ENCODE results near the gene AFMID. TPM values are rescaled to one million over a fixed set of nuclear protein-coding genes. Genes with fewer than 3 reads are reported as not detected.

Gene AFMID
- total RNA-seq, 1 experiment from 2014 or later: 22.2 TPM

GRCh38 chr17:78253946-78254672 lies 66.9 kb downstream of the AFMID start:
- intact Hi-C loops (cut with micrococcal nuclease): no loop called here
- Mint-ChIP-seq H3K4me1 (ENCODE audit: insufficient read depth, unreplicated experiment) (peaks cover 12% of the 10 kb centered on the region), H3K9me3 (ENCODE audit: unreplicated experiment) (peaks cover 7% of the 10 kb centered on the region), H3K4me3 (ENCODE audit: unreplicated experiment) (peak overlapping the region; percentile 77), H3K27ac (ENCODE audit: low read depth, unreplicated experiment) (no peak overlapping the region), H3K36me3 (ENCODE audit: insufficient read depth, unreplicated experiment) (no peaks in the 10 kb centered on the region), H3K27me3 (ENCODE audit: insufficient read depth, unreplicated experiment) (no peaks in the 10 kb centered on the region)
- BruUV-seq (replicated peaks): no TSS peak
- TF ChIP-seq CTCF (IDR thresholded peaks at IDR 0.05; ENCODE audit: unreplicated experiment): no peak
- CTCF ChIA-PET: interaction anchor here (1.3 kb wide), 1 partner anchor 168 kb away, joined by 3 read pairs; no protein-coding TSS in a partner anchor
- POLR2A ChIA-PET: interaction anchor here (0.6 to 1.4 kb wide), 4 partner anchors 19 to 1030 kb away, joined by 3 to 4 read pairs (median 3); no protein-coding TSS in a partner anchor
- DNase-seq (ENCODE audit: unreplicated experiment): peak; percentile 73

- H3K9me3 Mint-ChIP-seq (ENCODE audit: unreplicated experiment): peaks cover 7% of the 10 kb centered on the region
- DNase-seq (ENCODE audit: unreplicated experiment): no peak
- H3K36me3 Mint-ChIP-seq (ENCODE audit: insufficient read depth, unreplicated experiment): no peaks in the 10 kb centered on the region
- ChIA-PET CTCF (interaction anchor here (0.6 to 1.3 kb wide), 4 partner anchors 77 to 481 kb away, joined by 3 to 5 read pairs (median 4); no protein-coding TSS in a partner anchor), POLR2A (interaction anchor here (0.6 to 1.4 kb wide), 3 partner anchors 14 to 65 kb away, joined by 3 to 4 read pairs (median 3); no protein-coding TSS in a partner anchor)
- BruUV-seq (replicated peaks): no TSS peak
- TF ChIP-seq CTCF (IDR thresholded peaks at IDR 0.05; ENCODE audit: unreplicated experiment): no peak
- no peaks in the 10 kb centered on the region for H3K27me3 Mint-ChIP-seq (ENCODE audit: insufficient read depth, unreplicated experiment)
- no peak overlapping the region for H3K27ac Mint-ChIP-seq (ENCODE audit: low read depth, unreplicated experiment)
- intact Hi-C loops (cut with micrococcal nuclease): no loop called here
- peak overlapping the region; percentile 77 for H3K4me3 Mint-ChIP-seq (ENCODE audit: unreplicated experiment)
- H3K4me1 Mint-ChIP-seq (ENCODE audit: insufficient read depth, unreplicated experiment): peaks cover 12% of the 10 kb centered on the region
These were observed 68.0 kb downstream of the AFMID start for GRCh38 chr17:78255029-78255656.

- no peak for DNase-seq (ENCODE audit: unreplicated experiment)
- BruUV-seq (replicated peaks): no TSS peak
- no peak for TF ChIP-seq CTCF (IDR thresholded peaks at IDR 0.05; ENCODE audit: unreplicated experiment)
- ChIA-PET CTCF (interaction anchor here (1.1 to 1.3 kb wide), 2 partner anchors 53 to 165 kb away, joined by 4 to 5 read pairs; no protein-coding TSS in a partner anchor), POLR2A (interaction anchor here (1.7 kb wide), 1 partner anchor 17 kb away, joined by 3 read pairs; no protein-coding TSS in a partner anchor)
- no peaks in the 10 kb centered on the region for H3K27me3 Mint-ChIP-seq (ENCODE audit: insufficient read depth, unreplicated experiment)
- peaks cover 6% of the 10 kb centered on the region for H3K4me1 Mint-ChIP-seq (ENCODE audit: insufficient read depth, unreplicated experiment)
- intact Hi-C loops (cut with micrococcal nuclease): no loop called here
- no peaks in the 10 kb centered on the region for H3K36me3 Mint-ChIP-seq (ENCODE audit: insufficient read depth, unreplicated experiment)
- H3K9me3 Mint-ChIP-seq (ENCODE audit: unreplicated experiment): peaks cover 7% of the 10 kb centered on the region
- H3K27ac Mint-ChIP-seq (ENCODE audit: low read depth, unreplicated experiment): no peak overlapping the region
- H3K4me3 Mint-ChIP-seq (ENCODE audit: unreplicated experiment): no peak overlapping the region
These were observed 69.0 kb downstream of the AFMID start for GRCh38 chr17:78255953-78256706.
